ENCODE measurements around the gene HMGN1. TPM values are rescaled to one million over a fixed set of nuclear protein-coding genes. Genes with fewer than 3 reads are reported as not detected.

HMGN1 gene
- total and polyA plus RNA-seq, 4 donors: 66.6 to 111 (median 81.9) TPM

DNA sequence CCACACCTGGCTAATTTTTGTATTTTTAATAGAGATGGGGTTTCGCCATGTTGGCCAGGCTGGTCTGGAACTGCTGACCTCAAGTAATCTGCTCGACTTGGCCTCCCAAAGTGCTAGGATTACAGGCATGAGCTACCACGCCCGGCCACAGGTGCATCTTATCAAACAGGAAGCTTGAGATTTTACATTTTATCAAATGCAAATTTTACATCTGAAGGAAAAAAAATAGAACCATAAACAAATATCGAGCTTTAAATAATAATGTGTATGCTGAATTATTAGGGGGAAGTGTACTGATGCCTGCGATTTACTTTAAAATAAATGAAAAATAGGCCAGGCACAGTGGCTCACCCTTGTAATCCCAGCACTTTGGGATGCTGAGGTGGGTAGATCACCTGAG lies 18.9 kb downstream of the HMGN1 start:
- Histone ChIP-seq H3K27ac (ENCODE audit: low read depth in 1 of 2, low read length in 2 of 2) (no peak overlapping the region), H3K36me3 (ENCODE audit: control insufficient read depth in 1 of 2, insufficient read depth in 2 of 2, low read length in 1 of 2) (no peaks in the 10 kb centered on the region), H3K4me3 (ENCODE audit: low read length in 2 of 2) (no peak overlapping the region), H3K9me3 (ENCODE audit: control insufficient read depth, low read length) (no peaks in the 10 kb centered on the region), H3K27me3 (ENCODE audit: control insufficient read depth in 1 of 2, insufficient read depth in 2 of 2, low read length in 1 of 2) (no peaks in the 10 kb centered on the region), H3K4me1 (ENCODE audit: control insufficient read depth in 1 of 2, insufficient read depth in 2 of 2, low read length in 2 of 2) (no peaks in the 10 kb centered on the region)
- intact Hi-C loops (cut with DNase I): no loop called here
- WGBS, 2 donors: 91 to 92% methylated on average over 6 of the region's 6 CpGs
- ATAC-seq (ENCODE audit: low FRiP score): no peak
- DNase-seq: no peak

DNA sequence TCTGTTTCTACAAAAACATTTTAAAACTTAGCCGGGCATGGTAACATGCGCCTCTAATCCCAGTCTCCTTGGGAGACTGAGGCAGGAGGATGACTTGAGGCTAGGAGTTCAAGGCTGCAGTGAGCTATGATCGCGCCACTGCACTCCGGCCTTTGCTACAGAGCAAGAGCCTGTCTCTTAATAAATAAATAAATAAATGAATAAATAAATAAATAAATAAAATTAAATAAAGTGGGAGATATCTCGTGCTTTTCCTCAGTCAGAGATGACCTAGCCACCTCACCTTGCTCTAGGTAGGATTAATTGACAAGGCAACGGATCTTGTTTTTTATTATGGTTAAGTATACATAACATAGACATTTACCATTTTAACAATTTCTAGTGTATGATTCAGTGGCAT lies 21.2 kb downstream of the HMGN1 start:
- Histone ChIP-seq H3K4me3 (ENCODE audit: low read length in 2 of 2) (no peak overlapping the region), H3K9me3 (ENCODE audit: control insufficient read depth, low read length) (no peaks in the 10 kb centered on the region), H3K36me3 (ENCODE audit: control insufficient read depth in 1 of 2, insufficient read depth in 2 of 2, low read length in 1 of 2) (no peaks in the 10 kb centered on the region), H3K27ac (ENCODE audit: low read depth in 1 of 2, low read length in 2 of 2) (no peak overlapping the region), H3K4me1 (ENCODE audit: control insufficient read depth in 1 of 2, insufficient read depth in 2 of 2, low read length in 2 of 2) (no peaks in the 10 kb centered on the region), H3K27me3 (ENCODE audit: control insufficient read depth in 1 of 2, insufficient read depth in 2 of 2, low read length in 1 of 2) (no peaks in the 10 kb centered on the region)
- DNase-seq: no peak
- intact Hi-C loops (cut with DNase I): no loop called here
- ATAC-seq (ENCODE audit: low FRiP score): no peak
- 96 to 98% methylated on average over 7 of the region's 7 CpGs for WGBS, 2 donors

DNA sequence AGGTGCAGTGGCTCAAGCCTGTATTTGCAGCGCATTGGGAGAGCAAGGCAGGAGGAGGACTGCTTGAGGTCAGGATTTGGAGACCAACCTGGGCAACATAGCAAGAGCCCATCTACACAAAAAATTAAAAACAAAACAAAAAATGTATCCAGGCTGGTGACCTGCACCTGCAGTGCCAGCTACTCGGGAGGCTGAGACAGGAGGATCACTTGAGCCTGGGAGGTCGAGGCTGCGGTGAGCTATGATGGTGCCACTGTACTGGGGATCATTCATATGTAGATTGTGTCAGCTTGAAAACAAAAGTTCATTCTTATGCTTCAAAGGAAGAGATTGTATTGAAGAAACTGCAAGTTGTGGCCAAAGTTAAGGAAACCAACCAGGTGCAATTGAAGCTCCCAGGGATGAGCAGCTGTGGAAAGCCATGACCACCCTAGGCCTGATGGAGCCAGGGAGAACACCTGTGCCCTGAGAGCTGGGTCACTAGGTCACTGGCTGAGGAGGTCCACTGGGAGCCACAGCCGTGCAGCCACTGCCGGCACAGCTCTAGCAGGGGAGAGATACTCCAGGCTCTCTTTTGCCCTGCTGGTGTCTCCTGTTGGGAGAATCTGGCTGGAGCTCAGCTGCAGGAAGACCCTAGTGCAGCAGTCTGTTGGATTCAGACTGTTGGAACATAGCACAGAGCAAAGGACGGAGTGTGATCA lies 22.1 kb downstream of the HMGN1 start:
- DNase-seq (no peak), ATAC-seq (ENCODE audit: low FRiP score) (no peak)
- no peak overlapping the region for H3K27ac ChIP-seq (ENCODE audit: low read depth in 1 of 2, low read length in 2 of 2)
- no peak overlapping the region for H3K4me3 ChIP-seq (ENCODE audit: low read length in 2 of 2)
- H3K9me3 ChIP-seq (ENCODE audit: control insufficient read depth, low read length): no peaks in the 10 kb centered on the region
- no peaks in the 10 kb centered on the region for H3K27me3 ChIP-seq (ENCODE audit: control insufficient read depth in 1 of 2, insufficient read depth in 2 of 2, low read length in 1 of 2)
- 88 to 92% methylated on average over 7 of the region's 7 CpGs for WGBS, 2 donors
- no peaks in the 10 kb centered on the region for H3K36me3 ChIP-seq (ENCODE audit: control insufficient read depth in 1 of 2, insufficient read depth in 2 of 2, low read length in 1 of 2)
- intact Hi-C loops (cut with DNase I): no loop called here
- no peaks in the 10 kb centered on the region for H3K4me1 ChIP-seq (ENCODE audit: control insufficient read depth in 1 of 2, insufficient read depth in 2 of 2, low read length in 2 of 2)

DNA sequence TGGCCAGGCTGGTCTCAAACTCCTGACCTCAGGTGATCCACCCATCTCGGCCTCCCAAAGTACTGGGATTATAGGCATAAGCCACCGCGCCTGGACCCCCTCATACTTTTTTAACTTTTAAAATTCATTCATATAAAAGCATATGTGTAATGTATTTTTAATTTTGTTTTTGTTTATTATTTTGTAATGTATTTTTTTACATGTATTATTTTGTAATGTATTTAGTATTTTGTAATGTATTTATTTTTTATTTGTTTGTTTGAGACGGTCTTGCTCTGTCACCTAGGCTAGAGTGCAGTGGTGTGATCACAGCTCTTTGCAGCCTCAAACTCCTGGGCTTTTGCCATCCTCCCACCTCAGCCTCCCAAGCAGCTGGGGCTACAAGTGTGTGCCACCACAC lies 23.4 kb downstream of the HMGN1 start:
- WGBS, 2 donors: 97 to 98% methylated on average over 4 of the region's 4 CpGs
- Histone ChIP-seq H3K4me1 (ENCODE audit: control insufficient read depth in 1 of 2, insufficient read depth in 2 of 2, low read length in 2 of 2) (no peaks in the 10 kb centered on the region), H3K36me3 (ENCODE audit: control insufficient read depth in 1 of 2, insufficient read depth in 2 of 2, low read length in 1 of 2) (no peaks in the 10 kb centered on the region), H3K4me3 (ENCODE audit: low read length in 2 of 2) (no peak overlapping the region), H3K9me3 (ENCODE audit: control insufficient read depth, low read length) (no peaks in the 10 kb centered on the region), H3K27ac (ENCODE audit: low read depth in 1 of 2, low read length in 2 of 2) (no peak overlapping the region), H3K27me3 (ENCODE audit: control insufficient read depth in 1 of 2, insufficient read depth in 2 of 2, low read length in 1 of 2) (no peaks in the 10 kb centered on the region)
- intact Hi-C loops (cut with DNase I): no loop called here
- no peak for DNase-seq
- no peak for ATAC-seq (ENCODE audit: low FRiP score)

DNA sequence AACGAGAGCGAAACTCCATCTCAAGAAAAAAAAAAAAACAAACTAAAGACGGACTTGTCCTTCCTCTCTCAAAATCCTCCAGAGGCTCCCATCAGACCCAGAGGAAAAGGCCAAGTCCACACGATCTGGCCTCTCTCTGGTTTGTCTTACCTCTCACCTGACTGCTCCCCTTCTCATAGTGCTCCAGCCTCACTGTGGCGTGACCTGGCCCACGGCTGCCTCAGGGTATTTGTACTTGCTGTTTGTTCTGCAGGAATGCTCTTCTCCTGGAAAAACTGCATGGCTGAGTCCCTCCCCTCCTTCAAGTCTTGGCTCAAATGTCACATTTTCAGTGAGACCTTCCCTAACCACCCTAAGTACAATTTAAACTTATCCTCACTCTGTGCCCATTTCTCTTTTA lies 27.5 kb downstream of the HMGN1 start:
- intact Hi-C loops (cut with DNase I): no loop called here
- Histone ChIP-seq H3K4me1 (ENCODE audit: control insufficient read depth in 1 of 2, insufficient read depth in 2 of 2, low read length in 2 of 2) (no peaks in the 10 kb centered on the region), H3K4me3 (ENCODE audit: low read length in 2 of 2) (no peak overlapping the region), H3K27ac (ENCODE audit: low read depth in 1 of 2, low read length in 2 of 2) (no peak overlapping the region), H3K36me3 (ENCODE audit: control insufficient read depth in 1 of 2, insufficient read depth in 2 of 2, low read length in 1 of 2) (no peaks in the 10 kb centered on the region), H3K27me3 (ENCODE audit: control insufficient read depth in 1 of 2, insufficient read depth in 2 of 2, low read length in 1 of 2) (no peaks in the 10 kb centered on the region), H3K9me3 (ENCODE audit: control insufficient read depth, low read length) (no peaks in the 10 kb centered on the region)
- WGBS, 2 donors: 84 to 89% methylated on average over 6 of the region's 6 CpGs
- no peak for DNase-seq
- no peak for ATAC-seq (ENCODE audit: low FRiP score)

DNA sequence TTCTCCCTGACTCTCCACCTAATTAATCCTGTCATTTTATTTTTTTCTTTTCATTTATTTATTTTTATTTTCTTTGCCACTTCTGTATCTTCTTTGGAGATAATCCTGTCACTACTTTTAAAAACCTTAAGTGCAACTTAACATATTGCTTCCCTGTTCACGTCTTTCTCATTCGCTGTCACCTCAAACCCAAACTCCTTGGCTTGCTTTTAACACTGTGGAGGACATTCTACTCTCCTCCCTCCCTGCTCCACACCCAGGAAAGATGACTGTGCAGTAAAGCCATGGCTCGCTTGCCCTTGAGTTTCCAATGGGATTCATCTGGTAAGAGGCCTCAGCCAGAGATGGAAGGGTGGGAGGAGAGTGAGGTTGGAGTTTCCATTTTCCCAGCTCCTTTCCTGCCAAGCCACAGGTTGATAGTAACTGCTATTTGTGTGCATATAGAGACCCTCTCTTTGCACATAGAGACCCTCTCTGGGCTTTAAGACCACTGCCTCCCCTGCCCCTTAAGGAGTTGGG lies 29.0 kb downstream of the HMGN1 start:
- DNase-seq (no peak), ATAC-seq (ENCODE audit: low FRiP score) (no peak)
- Histone ChIP-seq H3K4me3 (ENCODE audit: low read length in 2 of 2) (no peak overlapping the region), H3K27me3 (ENCODE audit: control insufficient read depth in 1 of 2, insufficient read depth in 2 of 2, low read length in 1 of 2) (no peaks in the 10 kb centered on the region), H3K27ac (ENCODE audit: low read depth in 1 of 2, low read length in 2 of 2) (no peak overlapping the region), H3K36me3 (ENCODE audit: control insufficient read depth in 1 of 2, insufficient read depth in 2 of 2, low read length in 1 of 2) (no peaks in the 10 kb centered on the region), H3K9me3 (ENCODE audit: control insufficient read depth, low read length) (no peaks in the 10 kb centered on the region), H3K4me1 (ENCODE audit: control insufficient read depth in 1 of 2, insufficient read depth in 2 of 2, low read length in 2 of 2) (no peaks in the 10 kb centered on the region)
- intact Hi-C loops (cut with DNase I): no loop called here
- WGBS, 2 donors: 72 to 75% methylated on average over 3 of the region's 3 CpGs

DNA sequence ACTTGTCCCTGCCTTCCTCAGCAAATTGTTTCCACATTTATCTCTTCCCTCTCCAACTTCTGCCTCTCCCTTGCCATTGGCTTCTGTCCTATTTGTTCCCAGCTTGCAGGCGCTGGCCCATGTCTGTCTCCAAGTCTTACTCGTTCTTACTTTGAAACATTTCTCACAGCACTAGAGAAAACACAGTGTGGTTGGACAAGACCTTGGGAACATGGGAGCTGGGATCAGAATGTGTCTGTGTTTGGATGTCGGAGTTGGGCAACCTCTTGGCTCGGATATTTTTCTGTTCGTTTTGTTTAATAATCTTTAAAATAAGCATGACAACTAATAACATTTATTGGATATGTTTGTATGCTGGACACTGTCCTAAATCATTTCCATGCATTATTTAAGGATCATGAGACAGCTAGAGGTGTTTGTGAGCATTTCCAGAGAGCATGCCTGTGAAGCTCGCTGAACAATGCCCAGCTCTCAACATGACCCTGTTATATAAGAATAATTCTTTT lies 29.6 kb downstream of the HMGN1 start:
- DNase-seq (no peak), ATAC-seq (ENCODE audit: low FRiP score) (peak; percentile 56)
- H3K4me1 ChIP-seq (ENCODE audit: control insufficient read depth in 1 of 2, insufficient read depth in 2 of 2, low read length in 2 of 2): no peaks in the 10 kb centered on the region

DNA sequence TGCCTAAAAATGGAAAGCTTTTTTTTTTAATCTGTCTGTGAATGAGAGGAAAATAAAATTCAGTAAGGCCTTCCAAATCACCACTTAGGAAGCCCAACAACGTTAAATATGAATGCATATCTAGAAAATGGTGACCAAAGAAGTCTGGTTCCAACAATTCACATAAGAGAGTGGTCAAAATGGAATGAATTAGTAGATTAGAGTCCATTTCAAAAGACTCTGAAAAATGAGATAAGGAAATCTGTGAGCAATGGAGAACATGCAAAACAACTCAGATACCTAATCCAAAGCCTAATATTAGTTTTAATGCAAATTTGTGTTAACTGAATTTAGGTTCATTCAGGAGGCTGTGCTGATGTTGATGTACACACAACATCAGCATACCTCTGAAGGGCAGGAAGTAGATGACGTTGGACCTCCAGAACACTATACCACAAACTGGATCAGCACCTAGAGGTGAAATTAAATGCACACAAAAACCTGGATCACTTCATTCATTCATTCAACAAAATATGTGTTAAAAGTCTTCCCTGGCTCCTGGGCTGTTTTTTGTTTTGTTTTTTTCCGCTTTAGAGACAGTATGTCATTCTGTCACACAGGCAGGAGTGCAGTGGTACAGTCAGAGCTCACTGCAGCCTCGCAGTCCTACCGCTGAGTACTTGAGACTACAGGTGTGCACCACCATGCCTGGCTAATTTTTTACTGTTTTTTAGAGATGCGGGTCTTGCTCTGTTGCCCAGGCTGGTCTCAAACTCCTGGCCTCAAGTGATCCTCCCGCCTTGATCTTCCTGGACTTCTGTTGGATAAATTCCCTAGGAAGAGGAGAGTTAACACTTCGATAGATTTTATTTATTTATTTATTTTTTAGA lies 30.6 kb downstream of the HMGN1 start:
- intact Hi-C loops (cut with DNase I): no loop called here
- WGBS, 2 donors: 79 to 85% methylated on average over 8 of the region's 8 CpGs
- no peak overlapping the region for H3K4me3 ChIP-seq (ENCODE audit: low read length in 2 of 2)

More for the DNA sequence above, 29.6 kb downstream of the HMGN1 start:
- 10 to 16% methylated on average over 6 of the region's 6 CpGs for WGBS, 2 donors
- H3K36me3 ChIP-seq (ENCODE audit: control insufficient read depth in 1 of 2, insufficient read depth in 2 of 2, low read length in 1 of 2): no peaks in the 10 kb centered on the region
- H3K9me3 ChIP-seq (ENCODE audit: control insufficient read depth, low read length): no peaks in the 10 kb centered on the region
- H3K27me3 ChIP-seq (ENCODE audit: control insufficient read depth in 1 of 2, insufficient read depth in 2 of 2, low read length in 1 of 2): no peaks in the 10 kb centered on the region
- intact Hi-C loops (cut with DNase I): no loop called here
- no peak overlapping the region for H3K4me3 ChIP-seq (ENCODE audit: low read length in 2 of 2)
- H3K27ac ChIP-seq (ENCODE audit: low read depth in 1 of 2, low read length in 2 of 2): no peak overlapping the region

More for the DNA sequence above, 30.6 kb downstream of the HMGN1 start:
- no peaks in the 10 kb centered on the region for H3K4me1 ChIP-seq (ENCODE audit: control insufficient read depth in 1 of 2, insufficient read depth in 2 of 2, low read length in 2 of 2)
- no peaks in the 10 kb centered on the region for H3K27me3 ChIP-seq (ENCODE audit: control insufficient read depth in 1 of 2, insufficient read depth in 2 of 2, low read length in 1 of 2)
- H3K36me3 ChIP-seq (ENCODE audit: control insufficient read depth in 1 of 2, insufficient read depth in 2 of 2, low read length in 1 of 2): no peaks in the 10 kb centered on the region
- H3K9me3 ChIP-seq (ENCODE audit: control insufficient read depth, low read length): no peaks in the 10 kb centered on the region
- DNase-seq: no peak
- no peak overlapping the region for H3K27ac ChIP-seq (ENCODE audit: low read depth in 1 of 2, low read length in 2 of 2)
- ATAC-seq (ENCODE audit: low FRiP score): no peak
